ENCODE data around the gene ADAM11.
"Not testable (repeated sequence)": the region's sequence is repeated elsewhere in the genome, so short reads cannot be mapped to it uniquely, and the experiment has no call there.

Gene ADAM11, protein sequence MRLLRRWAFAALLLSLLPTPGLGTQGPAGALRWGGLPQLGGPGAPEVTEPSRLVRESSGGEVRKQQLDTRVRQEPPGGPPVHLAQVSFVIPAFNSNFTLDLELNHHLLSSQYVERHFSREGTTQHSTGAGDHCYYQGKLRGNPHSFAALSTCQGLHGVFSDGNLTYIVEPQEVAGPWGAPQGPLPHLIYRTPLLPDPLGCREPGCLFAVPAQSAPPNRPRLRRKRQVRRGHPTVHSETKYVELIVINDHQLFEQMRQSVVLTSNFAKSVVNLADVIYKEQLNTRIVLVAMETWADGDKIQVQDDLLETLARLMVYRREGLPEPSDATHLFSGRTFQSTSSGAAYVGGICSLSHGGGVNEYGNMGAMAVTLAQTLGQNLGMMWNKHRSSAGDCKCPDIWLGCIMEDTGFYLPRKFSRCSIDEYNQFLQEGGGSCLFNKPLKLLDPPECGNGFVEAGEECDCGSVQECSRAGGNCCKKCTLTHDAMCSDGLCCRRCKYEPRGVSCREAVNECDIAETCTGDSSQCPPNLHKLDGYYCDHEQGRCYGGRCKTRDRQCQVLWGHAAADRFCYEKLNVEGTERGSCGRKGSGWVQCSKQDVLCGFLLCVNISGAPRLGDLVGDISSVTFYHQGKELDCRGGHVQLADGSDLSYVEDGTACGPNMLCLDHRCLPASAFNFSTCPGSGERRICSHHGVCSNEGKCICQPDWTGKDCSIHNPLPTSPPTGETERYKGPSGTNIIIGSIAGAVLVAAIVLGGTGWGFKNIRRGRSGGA
- 1.9 reads per million, percentile 2 among the genes with 10 or more reads in this experiment for total RNA-seq

DNA sequence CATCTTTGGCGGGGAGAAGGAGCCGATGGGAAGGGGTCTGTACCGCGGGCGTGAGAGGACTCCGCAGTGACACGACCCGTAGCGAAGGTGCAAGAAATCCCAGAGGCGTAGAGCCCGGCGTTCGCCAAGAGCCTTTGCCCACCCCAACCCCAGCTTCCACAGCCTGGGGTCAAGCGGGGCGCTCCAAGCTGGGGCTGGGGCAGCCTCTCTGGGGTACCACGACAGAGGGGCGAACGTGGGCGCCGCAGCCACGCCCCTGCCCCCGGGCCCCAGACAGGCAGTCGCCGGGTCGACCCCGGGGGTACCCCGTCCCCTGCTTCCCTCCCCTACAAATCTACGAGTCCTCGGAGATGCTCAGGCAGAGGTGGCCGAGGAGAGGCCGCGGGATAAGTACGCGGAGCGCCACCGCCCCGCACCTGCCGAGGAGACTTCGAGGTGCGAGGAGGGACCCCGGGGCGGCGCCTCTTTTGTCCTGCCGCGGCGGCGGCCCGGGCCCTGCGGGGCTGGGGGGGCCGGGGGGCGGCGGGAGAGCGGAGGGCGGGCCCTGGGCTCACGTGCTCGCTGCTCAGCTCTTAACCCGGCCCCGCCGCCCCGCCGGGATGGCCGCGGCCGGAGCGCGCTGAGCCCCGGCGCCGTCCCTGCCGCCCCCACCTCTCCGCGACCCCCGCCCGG is at the start of gene ADAM11:
TSS of gene ADAM11 (plus strand) at position 575 of the 672 bp plus-strand sequence. CDS start 212 bp downstream, outside the sequence.
- no peak for DNase-seq

DNA sequence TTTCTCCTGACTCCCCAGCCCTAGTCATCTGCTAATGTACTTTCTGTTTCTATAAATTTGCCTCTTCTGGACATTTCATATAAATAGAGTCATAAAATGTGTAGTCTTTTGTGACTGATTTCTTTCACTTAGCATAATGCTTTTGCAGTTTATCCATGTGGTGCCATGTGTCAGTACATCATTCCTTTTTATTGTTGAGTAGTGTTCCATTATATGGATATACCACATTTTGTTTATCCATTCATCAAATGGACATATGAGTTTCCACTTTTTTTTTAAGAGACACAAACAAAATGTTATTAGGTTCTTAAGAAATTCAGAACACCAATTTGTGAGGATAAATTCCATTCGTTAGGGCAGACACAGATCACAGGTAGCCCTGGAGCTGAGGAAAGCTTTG is 39.3 kb upstream of the ADAM11 start:
- no peak for DNase-seq

DNA sequence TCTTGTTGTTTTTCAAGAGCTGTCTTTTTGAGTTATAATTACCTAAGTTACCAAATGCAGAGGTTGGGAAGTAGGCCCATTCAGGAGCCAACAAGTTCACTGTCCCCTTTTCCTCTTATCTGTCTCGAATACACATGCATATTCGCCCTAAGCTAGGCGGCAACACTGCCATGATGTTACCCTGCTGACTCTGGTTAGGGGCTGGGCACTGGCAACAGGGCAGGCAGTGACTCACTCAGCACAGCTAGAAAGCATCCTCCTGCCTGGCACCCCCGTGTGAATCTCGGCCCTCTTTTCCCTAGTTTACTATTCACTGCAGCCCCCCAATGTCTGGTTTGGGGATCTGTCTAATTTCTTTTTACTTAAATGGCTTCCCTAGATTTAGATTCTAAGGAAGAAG is 36.5 kb upstream of the ADAM11 start:
- no peak for DNase-seq

DNA sequence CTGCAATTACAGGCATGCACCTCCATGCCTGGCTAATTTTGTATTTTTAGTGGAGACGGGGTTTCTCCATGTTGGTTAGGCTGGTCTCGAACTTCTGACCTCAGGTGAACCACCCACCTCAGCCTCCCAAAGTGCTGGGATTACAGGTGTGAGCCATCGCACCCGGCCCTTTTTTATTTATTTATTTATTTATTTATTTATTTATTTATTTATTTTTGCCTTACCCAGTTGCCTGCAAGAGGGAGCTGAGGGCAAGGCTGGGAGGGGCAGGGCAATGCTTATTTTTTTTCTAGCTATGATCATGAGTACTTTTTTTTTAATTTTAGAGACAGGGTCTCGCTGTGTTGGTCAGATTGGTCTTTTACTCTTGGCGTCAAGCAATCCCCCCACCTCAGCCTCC is 32.7 kb upstream of the ADAM11 start:
- DNase-seq = not testable (repeated sequence)

DNA sequence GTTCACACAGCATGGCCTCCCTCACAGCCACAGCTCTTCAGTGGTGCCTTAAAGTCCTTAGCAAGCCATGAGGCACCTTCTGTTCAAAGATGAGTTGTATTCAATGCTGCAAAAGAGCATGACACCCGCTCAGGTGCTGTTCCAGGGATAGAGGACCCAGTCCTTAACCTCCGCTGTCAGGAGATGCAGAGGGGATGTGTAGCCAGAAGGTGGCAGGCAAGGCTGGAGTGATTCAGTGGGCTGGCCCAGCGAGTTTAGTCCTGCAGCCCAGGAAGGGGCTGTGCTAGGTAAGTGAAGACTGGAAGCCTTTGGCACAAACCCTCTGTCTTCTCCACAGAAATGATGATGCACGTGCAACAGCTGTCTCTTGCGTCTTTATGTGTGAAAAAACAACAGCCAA is 25.0 kb upstream of the ADAM11 start:
- DNase-seq = no peak

DNA sequence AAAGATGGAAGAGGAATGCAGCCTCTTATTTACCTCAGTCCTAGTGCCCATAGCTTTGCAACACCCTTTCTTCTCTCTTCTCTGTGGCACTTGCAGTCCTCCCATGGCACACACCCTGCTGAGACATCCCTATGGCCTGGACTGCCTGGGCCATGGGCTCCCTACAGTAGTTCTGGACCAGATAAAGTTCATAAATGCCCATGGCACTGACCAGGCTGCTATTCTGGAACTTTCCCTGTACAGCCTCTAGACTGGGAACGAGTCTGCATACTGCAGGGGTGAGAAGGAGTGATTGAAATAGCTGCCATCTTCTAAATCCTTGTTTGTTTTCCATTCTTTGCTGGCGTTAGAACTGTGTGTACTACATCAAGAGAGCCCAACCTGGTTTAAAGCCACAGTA is 24.5 kb upstream of the ADAM11 start:
- no peak for DNase-seq

DNA sequence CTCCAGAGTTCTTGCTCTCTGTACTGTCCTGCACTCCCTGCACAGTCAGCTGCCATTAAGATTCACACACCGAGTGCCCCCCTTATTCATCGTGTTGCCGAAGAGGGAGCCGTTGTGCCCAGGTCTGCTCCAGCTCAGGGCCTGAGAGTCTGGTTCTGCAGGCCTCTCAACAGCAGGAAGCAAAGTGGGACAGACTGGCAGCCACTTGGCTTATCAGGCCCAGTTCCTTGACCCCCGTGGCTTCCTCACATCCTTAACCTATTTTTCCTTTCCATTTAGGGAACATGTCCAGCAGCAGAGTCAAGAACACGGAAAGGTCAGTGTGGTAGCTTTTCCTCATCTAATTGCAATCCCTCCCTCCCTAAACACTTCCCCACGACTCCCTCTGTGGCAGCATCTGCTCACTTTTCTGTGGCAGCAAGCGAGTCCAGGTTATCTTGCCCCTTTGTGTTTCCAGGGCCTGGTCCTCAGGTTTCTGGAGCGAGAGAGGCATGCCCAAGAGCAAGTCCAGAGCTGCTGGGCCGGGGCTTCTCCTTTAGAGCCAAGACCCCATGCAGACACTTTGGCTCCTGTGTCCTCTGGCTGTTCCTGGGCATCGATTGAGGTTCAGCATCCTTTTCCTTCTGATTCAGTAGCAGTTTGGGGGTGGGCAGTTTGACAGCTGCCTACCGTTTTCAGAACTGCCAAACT is 22.1 kb upstream of the ADAM11 start:
- DNase-seq = no peak

DNA sequence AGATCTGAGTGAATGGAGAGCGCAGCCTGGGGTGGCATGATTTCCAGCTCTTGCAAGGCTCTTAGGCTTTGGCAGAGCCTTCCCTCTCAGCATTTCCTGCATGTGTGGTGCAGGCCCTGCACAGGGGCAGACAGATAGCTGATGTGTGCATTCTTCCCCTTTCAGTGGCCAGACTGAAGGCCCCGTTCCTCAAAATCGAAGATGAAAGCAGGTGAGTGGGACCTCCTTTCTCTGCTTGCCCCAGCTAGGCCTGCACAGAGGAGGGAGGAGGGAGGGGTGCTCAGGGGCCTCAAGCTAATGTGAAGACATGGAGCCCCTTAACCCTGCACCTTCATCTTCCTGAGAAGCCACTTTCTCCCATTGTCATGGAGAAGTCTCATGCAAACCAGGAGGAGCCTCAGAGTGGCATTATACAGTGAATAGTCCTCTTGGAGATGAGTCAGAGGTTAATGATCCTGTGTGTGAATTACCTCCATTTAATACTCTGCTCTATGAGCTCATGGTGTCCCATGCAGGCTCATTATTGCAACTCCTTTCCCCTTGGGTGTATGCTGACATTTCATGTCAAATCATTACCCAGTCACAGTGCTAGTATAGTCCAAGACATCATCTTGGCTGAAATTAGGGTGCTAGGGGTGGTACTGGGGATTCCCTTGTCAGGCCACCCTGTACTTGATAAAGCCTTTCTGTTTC is 20.4 kb upstream of the ADAM11 start:
- DNase-seq = no peak

DNA sequence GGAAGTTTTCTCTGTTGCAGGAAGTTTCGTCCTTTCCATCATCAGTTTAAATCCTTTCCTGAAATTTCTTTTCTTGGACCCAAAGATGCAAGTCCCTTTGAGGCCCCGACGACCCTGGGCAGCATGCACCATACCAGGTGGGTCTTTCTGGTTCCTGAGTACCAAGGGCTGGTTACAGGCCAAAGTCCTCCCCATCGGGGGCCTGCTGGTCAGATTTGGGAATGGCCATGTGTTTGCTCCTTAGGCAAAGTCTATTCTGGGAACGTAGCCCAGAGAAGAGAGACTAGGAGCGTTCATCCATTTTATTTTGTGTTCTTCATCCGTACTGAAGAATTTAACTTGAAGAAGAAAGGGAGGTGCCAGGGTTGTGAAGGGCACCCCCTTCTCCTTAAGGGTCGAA is 17.5 kb upstream of the ADAM11 start:
- DNase-seq = no peak

DNA sequence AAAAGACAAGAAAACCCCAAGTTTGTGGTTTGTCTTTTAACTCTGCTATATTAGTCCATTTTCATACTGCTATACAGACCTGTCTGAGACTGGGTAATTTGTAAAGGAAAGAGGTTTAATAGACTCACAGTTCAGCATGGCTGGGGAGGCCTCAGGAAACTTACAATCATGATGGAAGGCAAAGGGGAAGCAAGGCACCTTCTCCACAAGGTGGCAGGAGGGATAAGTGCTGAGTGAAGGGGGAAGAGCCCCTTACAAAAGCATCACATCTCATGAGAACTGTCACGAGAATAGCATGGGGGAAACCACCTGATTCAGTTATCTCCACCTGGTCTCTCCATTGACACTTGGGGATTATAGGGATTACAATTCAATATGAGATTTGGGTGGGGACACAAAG is 13.5 kb upstream of the ADAM11 start:
- no peak for DNase-seq

DNA sequence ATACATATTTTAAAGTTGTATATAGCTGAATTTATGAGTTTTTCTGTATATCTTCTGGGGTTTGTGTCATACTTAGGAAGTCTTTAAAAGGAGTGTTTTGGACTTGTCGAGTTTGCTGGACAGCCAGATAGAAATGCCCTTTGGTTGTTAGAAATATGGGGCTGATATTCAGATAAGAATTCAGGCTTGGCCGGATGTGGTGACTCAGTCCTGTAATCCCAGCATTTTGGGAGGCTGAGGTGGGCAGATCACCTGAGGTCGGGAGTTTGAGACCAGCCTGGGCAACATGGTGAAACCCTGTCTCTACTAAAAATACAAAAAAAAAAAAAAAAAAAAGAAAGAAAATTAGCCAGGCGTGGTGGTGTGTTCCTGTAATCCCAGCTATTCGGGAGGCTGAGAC is 13.1 kb upstream of the ADAM11 start:
- not testable (repeated sequence) for DNase-seq

DNA sequence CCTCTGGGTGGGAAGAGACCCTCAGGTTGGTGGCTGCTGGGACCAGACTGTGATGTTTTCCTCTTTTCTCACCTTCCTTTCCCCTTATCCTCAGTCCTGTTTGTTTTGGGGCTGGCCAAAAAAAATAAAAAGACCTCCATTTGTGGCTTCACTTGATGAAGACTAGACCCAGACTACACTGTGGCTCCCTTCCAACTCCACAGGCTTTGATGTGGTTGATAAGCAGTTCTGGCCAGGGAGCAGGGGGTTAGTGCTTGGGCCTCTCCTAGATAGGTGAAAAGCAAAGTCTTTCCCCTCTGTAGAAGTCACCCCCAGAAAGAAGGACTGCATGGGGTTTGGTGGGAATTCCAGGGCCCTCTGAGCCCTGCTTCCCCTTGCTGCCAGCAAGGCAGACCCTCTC is 11.2 kb upstream of the ADAM11 start:
- no peak for DNase-seq

DNA sequence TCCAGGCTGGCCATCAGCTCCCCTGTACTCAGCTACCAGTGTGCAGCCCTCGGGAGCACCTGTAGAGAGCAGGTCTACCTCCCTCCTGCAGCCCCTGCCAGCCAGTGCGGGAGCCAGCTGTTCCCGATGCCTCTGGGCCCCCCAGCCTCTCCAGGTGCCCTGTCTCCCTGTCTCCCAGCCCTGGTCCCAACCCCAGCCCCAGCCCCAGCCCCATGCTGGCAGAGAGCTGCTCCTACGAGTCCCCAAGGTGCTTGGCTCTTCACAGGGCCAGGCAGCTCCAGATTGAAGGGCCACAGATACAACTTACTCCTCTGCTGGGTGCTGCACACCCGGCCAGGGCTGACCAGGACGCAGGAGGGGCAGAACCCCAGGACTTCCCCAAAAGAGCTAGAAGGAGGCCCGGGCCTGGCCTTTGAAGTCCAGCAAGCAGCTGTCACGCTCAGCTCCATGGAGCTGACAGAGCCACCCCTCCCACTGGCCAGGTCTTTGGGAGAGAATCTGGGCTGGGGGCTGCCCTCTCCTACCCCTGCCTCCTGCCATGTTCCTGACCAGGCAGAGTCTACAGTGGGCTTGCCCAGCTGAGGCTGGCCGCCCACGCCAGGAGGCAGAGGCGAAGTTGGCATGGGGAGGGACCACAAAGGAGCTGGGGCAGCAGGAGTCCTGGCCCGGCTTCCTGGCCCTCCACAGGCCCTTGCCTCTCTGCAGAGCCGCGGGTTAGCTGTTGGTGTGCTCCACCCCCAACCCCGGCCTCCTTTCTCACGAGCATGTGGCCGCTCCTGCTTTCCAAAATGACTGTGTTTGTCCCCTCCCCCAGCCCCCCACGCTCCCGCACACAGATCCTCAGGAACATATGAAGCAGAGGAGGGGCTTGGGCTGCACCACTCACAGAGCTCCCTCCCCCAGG is 9.5 kb upstream of the ADAM11 start:
- no peak for DNase-seq

DNA sequence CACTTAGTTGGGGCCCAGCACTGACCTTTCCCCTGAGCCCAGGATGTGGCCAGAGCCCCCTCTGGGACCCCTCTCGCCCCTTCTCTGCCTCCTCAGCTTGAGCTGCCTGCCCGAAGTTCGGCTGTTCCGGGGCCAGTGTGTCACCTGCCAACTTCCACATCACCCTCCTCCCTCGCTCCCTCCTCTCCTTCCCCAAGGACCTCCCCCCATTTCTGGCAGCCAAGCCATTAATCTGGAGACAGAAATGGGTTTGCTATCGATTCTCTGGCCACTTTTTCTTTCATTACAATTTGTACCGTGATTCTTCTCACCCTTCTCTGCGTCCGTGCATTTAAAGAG is 8.8 kb upstream of the ADAM11 start:
- no peak for DNase-seq

DNA sequence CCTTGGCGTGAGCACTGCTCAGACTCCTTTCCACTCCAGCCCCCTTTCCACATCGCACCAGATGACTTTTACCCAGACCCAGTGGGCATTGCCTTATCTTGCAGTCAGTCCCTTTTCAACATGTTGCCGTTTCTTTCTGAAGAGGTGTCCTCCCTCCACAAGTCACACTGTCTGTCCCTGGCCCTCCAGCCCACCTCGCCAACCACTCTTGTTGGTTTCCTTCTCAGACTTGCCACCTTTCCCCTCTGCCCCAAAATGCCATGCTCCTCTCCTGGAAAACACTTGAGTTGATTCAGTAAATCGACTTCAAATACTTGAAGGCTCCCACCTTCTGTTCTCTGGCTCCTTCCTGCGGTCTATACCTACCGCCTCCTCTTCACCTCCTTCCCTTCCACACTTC is 7.5 kb upstream of the ADAM11 start:
- DNase-seq = no peak

DNA sequence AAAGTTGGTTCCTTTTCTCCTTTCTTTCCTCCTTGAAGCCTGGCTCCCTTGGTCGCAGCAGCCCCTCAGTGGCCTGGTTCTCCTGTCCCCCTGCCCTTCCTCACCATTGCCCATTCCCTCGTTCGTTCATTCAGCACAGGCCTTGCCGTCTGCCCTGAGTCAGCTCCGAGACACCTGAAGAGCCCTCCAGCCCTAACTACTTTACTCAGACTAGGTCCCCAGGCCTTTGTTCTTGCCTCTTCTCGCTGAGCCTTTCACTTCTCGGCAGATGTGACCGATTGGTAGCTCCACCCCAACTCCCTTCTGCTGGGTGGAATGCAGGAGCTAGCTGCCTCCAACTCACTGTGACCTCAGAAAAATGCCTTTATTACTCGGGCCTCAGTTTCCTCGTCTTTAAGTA is 7.0 kb upstream of the ADAM11 start:
- DNase-seq = no peak

DNA sequence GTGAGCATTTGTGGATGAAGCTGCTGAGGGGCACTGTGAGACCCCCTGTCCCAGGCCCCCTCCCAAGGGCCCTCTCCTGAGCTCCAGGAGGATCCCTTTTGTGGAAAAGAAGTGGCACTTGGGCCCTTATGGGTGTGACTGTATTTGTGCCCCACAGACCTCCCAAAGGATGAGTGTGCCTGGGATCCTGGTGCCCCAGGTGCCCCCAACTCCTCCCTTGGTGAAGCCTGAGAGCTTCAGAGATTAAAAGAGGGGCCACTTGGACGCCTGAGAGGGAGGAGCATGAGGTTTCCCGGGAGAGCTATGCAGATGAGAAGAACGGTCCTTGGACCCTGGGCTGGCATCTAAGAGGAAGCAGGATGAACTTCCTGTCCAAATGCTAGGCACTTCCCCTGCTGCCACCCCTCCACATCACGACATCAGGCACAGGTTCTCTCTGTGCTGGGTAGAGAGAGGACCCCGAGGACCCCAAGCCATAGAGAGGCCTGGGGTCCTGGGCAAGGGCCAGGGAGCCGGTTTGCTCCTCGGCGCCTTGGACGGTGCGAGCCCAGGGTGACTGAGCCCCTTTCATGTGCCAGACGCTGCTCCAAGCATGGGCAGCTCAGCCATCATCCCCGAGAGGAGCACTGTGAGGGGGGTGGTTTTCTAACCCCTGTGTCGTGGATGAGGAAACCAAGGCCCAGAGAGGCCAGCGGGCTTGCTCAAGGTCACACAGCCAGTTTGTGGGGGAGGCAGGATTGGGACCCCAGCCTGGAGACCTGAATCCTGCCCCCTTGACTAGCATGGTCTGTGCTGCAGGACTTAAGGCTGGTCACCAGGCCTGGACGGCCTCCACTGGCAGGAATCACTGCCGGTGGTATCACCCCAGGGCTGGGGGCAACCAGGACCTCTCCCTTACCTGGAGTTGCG is 5.6 kb upstream of the ADAM11 start:
- DNase-seq = no peak

DNA sequence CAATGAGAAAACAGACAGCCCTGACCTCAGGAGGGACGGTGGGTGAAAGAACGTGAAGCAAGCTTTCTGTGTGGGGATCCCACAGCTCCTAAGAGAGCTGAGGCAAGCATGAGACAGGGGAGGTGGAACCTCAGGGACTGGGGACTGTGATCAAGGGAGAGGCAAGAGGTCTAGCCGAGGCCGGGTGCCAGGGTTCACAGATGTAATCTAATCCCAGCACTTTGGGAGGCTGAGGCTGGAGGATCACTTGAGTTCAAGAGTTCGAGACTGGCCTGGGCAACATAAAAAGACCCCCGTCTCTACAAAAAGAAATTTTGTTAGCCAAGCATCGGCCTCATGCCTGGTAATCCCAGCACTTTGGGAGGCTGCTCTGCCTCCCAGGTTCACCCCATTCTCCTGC is 4.5 kb upstream of the ADAM11 start:
- DNase-seq = no peak

DNA sequence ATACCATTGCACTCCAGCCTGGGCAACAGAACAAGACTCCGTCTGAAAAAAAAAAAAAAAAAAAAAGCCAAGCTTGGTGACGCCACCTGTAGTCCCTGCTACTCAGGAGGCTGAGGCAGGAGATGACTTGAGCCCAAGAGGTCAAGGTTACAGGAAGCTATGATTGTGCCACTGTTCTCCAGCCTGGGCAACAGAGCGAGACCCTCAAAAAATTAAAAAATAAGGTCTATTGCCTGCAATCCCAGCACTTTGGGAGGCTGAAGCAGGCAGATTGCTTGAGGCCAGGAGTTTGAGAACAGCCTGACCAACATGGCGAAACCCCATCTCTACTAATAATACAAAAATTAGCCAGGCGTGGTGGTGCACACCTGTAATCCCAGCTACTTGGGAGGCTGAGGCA is 3.6 kb upstream of the ADAM11 start:
- not testable (repeated sequence) for DNase-seq

All from effector CD4-positive, alpha-beta T cell (primary cell).